ENCODE data around the gene LRP1.

GRCh38 chr12:57225680-57226210 lies 97.5 kb downstream of the LRP1 start:
- TF ChIP-seq ESRRG (CRISPR knock-in tag; IDR thresholded peaks at IDR 0.05) (no peak), RARB (CRISPR knock-in tag; IDR thresholded peaks at IDR 0.05) (no peak), PATZ1 (CRISPR knock-in tag; IDR thresholded peaks at IDR 0.05; ENCODE audit: borderline replicate concordance) (no peak), ZFP30 (CRISPR knock-in tag; IDR thresholded peaks at IDR 0.05) (no peak), SNAI2 (CRISPR knock-in tag; IDR thresholded peaks at IDR 0.05) (no peak), ARNTL (CRISPR knock-in tag; IDR thresholded peaks at IDR 0.05; ENCODE audit: borderline replicate concordance, low read depth) (no peak), GLIS3 (CRISPR knock-in tag; IDR thresholded peaks at IDR 0.05) (no peak), CSRNP3 (CRISPR knock-in tag; IDR thresholded peaks at IDR 0.05) (no peak), ZFP3 (CRISPR knock-in tag; IDR thresholded peaks at IDR 0.05) (no peak), ZNF70 (CRISPR knock-in tag; IDR thresholded peaks at IDR 0.05) (no peak), OSR1 (CRISPR knock-in tag; IDR thresholded peaks at IDR 0.05) (no peak), CREB5 (CRISPR knock-in tag; IDR thresholded peaks at IDR 0.05; ENCODE audit: low read depth) (no peak), ISL1 (CRISPR knock-in tag; IDR thresholded peaks at IDR 0.05) (no peak)
- TF ChIP-seq, protein P1, sequence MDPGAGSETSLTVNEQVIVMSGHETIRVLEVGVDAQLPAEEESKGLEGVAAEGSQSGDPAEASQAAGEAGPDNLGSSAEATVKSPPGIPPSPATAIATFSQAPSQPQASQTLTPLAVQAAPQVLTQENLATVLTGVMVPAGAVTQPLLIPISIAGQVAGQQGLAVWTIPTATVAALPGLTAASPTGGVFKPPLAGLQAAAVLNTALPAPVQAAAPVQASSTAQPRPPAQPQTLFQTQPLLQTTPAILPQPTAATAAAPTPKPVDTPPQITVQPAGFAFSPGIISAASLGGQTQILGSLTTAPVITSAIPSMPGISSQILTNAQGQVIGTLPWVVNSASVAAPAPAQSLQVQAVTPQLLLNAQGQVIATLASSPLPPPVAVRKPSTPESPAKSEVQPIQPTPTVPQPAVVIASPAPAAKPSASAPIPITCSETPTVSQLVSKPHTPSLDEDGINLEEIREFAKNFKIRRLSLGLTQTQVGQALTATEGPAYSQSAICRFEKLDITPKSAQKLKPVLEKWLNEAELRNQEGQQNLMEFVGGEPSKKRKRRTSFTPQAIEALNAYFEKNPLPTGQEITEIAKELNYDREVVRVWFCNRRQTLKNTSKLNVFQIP (CRISPR knock-in tag; IDR thresholded peaks at IDR 0.05; ENCODE audit: borderline replicate concordance, low read depth): no peak
